ENCODE results near the gene TET1.

GRCh38 chr10:68543004-68543918, 16.9 kb upstream of the TET1 start:
- TF ChIP-seq, protein P1, sequence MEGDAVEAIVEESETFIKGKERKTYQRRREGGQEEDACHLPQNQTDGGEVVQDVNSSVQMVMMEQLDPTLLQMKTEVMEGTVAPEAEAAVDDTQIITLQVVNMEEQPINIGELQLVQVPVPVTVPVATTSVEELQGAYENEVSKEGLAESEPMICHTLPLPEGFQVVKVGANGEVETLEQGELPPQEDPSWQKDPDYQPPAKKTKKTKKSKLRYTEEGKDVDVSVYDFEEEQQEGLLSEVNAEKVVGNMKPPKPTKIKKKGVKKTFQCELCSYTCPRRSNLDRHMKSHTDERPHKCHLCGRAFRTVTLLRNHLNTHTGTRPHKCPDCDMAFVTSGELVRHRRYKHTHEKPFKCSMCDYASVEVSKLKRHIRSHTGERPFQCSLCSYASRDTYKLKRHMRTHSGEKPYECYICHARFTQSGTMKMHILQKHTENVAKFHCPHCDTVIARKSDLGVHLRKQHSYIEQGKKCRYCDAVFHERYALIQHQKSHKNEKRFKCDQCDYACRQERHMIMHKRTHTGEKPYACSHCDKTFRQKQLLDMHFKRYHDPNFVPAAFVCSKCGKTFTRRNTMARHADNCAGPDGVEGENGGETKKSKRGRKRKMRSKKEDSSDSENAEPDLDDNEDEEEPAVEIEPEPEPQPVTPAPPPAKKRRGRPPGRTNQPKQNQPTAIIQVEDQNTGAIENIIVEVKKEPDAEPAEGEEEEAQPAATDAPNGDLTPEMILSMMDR (IDR thresholded peaks at IDR 0.05) = no peak
- TF ChIP-seq POLR2A (IDR thresholded peaks at IDR 0.05; ENCODE audit: low read length) = no peak

Data from A549 (cell line).